ENCODE data around the gene VAMP4. TPM values are rescaled to one million over a fixed set of nuclear protein-coding genes. Genes with fewer than 3 reads are reported as not detected.

Gene VAMP4
- polyA plus RNA-seq, 1 of the 3 experiments (the other 2 are of a cell fraction) = 2.5 TPM

DNA sequence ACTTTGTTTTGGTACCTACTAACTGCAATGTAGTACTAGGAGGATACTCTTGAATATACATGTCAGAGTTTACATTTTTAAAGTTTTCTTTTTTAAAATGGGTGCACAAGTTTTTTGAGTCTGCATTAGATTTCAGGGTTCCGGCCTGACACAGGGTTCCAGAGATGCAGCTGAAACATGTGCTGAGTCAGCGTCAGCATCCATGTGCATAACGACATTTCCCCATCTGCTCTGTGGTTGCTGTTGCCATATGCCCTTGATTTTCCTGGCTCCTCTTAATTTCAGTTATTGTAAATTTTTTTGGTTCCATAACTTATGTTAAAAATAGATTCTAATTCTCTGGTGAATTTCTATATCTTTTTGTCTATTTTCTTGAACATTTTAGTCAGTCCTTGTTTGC, 27.3 kb upstream of the VAMP4 start:
- Histone ChIP-seq H3F3A (replicated peaks; ENCODE audit: insufficient read depth) (no peaks in the 10 kb centered on the region), H3K4me2 (no peak overlapping the region), H3K79me2 (ENCODE audit: insufficient read depth) (no peaks in the 10 kb centered on the region), H3K9ac (no peak overlapping the region), H3K9me3 (no peaks in the 10 kb centered on the region), H3K27ac (ENCODE audit: low read depth in 2 of 2, low read length in 1 of 2) (no peak overlapping the region), H3K27me3 (ENCODE audit: insufficient read depth) (no peaks in the 10 kb centered on the region; the same call in 1 of the 2 replicates), H3K36me3 (replicated peaks in 1 of 2; ENCODE audit: control insufficient read depth in 1 of 2, insufficient read depth in 2 of 2, low read length in 1 of 2) (no peaks in the 10 kb centered on the region), H2AFZ (ENCODE audit: low read depth) (no peak overlapping the region), H3K9me2 (no peaks in the 10 kb centered on the region), H4K20me1 (ENCODE audit: insufficient read depth) (no peaks in the 10 kb centered on the region), H3K4me1 (ENCODE audit: control insufficient read depth in 1 of 2, insufficient read depth in 2 of 2, low read depth in 1 of 2, low read length in 1 of 2) (no peaks in the 10 kb centered on the region), H3K4me3 (ENCODE audit: low read depth in 2 of 2, low read length in 1 of 2) (no peak overlapping the region)
- ChIA-PET CTCF (no interaction called here), POLR2A (no interaction called here)
- no peak for TF ChIP-seq NFIC (IDR thresholded peaks at IDR 0.05; ENCODE audit: borderline replicate concordance)
- TF ChIP-seq, protein P1, sequence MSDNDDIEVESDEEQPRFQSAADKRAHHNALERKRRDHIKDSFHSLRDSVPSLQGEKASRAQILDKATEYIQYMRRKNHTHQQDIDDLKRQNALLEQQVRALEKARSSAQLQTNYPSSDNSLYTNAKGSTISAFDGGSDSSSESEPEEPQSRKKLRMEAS (IDR thresholded peaks at IDR 0.05; ENCODE audit: low read depth) = no peak
- TF ChIP-seq, protein P2, sequence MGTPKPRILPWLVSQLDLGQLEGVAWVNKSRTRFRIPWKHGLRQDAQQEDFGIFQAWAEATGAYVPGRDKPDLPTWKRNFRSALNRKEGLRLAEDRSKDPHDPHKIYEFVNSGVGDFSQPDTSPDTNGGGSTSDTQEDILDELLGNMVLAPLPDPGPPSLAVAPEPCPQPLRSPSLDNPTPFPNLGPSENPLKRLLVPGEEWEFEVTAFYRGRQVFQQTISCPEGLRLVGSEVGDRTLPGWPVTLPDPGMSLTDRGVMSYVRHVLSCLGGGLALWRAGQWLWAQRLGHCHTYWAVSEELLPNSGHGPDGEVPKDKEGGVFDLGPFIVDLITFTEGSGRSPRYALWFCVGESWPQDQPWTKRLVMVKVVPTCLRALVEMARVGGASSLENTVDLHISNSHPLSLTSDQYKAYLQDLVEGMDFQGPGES (IDR thresholded peaks at IDR 0.05; ENCODE audit: low read depth, low read length) = no peak
- TF ChIP-seq SIN3A (IDR thresholded peaks at IDR 0.05; ENCODE audit: borderline replicate concordance, low read depth, low read length) = no peak
- TF ChIP-seq, protein P3, sequence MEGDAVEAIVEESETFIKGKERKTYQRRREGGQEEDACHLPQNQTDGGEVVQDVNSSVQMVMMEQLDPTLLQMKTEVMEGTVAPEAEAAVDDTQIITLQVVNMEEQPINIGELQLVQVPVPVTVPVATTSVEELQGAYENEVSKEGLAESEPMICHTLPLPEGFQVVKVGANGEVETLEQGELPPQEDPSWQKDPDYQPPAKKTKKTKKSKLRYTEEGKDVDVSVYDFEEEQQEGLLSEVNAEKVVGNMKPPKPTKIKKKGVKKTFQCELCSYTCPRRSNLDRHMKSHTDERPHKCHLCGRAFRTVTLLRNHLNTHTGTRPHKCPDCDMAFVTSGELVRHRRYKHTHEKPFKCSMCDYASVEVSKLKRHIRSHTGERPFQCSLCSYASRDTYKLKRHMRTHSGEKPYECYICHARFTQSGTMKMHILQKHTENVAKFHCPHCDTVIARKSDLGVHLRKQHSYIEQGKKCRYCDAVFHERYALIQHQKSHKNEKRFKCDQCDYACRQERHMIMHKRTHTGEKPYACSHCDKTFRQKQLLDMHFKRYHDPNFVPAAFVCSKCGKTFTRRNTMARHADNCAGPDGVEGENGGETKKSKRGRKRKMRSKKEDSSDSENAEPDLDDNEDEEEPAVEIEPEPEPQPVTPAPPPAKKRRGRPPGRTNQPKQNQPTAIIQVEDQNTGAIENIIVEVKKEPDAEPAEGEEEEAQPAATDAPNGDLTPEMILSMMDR (IDR thresholded peaks at IDR 0.05) = no peak
- TF ChIP-seq MXI1 (IDR thresholded peaks at IDR 0.05; ENCODE audit: low read depth, low read length) = no peak
- TF ChIP-seq TAF1 (IDR thresholded peaks at IDR 0.05; ENCODE audit: borderline replicate concordance, low read depth, low read length) = no peak
- no peak for TF ChIP-seq RXRA (IDR thresholded peaks at IDR 0.05; ENCODE audit: borderline replicate concordance, low read depth)
- no peak for TF ChIP-seq RFX5 (IDR thresholded peaks at IDR 0.05; ENCODE audit: low read length)
- TF ChIP-seq CHD2 (IDR thresholded peaks at IDR 0.05; ENCODE audit: low read length, partially characterized antibody) = no peak
- TF ChIP-seq GABPA (IDR thresholded peaks at IDR 0.05; ENCODE audit: low read depth) = no peak
- TF ChIP-seq TCF12 (IDR thresholded peaks at IDR 0.05) = no peak
- no peak for TF ChIP-seq FOXJ3 (CRISPR knock-in tag; IDR thresholded peaks at IDR 0.05)
- no peak for TF ChIP-seq RAD21 (IDR thresholded peaks at IDR 0.05; ENCODE audit: low read length)
- no peak for TF ChIP-seq SMC3 (IDR thresholded peaks at IDR 0.05; ENCODE audit: low read depth, low read length)
- no peak for TF ChIP-seq FOXM1 (IDR thresholded peaks at IDR 0.05; ENCODE audit: low read depth)
- no peak for TF ChIP-seq NRF1 (IDR thresholded peaks at IDR 0.05; ENCODE audit: low read depth, low read length)
- 86% methylated on average over 3 of the region's 3 CpGs for WGBS (ENCODE audit: low lambda C conversion rate)
- no peak for DNase-seq

DNA sequence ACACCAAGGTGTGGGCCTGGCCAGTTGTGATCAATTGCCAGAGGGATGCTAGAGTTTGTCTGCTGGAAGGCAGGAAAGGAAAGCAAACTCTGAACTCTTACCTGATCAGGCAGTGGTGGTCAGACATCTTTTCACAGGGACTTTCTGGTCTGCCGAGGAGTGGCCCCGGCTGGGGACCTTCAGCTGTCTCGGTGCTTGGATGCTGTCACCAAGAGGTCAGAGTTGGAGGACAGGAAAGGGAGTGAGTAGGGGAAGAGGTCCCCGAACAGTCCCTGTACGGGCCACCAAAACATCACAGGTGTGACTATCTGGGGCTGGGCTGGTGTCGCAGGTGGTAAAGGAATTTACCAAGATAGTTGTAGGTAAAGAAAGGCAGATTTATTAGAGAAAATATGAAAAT, 21.9 kb upstream of the VAMP4 start:
- no peaks in the 10 kb centered on the region; the same call in 1 of the 2 replicates for H3K27me3 ChIP-seq (ENCODE audit: insufficient read depth)
- ChIA-PET POLR2A (no interaction called here), CTCF (interaction anchor here (1.3 kb wide), 1 partner anchor 222 kb away, joined by 3 read pairs; no protein-coding TSS in a partner anchor)
- no peaks in the 10 kb centered on the region for H3F3A ChIP-seq (replicated peaks; ENCODE audit: insufficient read depth)
- no peaks in the 10 kb centered on the region for H3K36me3 ChIP-seq (replicated peaks in 1 of 2; ENCODE audit: control insufficient read depth in 1 of 2, insufficient read depth in 2 of 2, low read length in 1 of 2)
- no peak overlapping the region for H3K27ac ChIP-seq (ENCODE audit: low read depth in 2 of 2, low read length in 1 of 2)
- no peaks in the 10 kb centered on the region for H3K4me1 ChIP-seq (ENCODE audit: control insufficient read depth in 1 of 2, insufficient read depth in 2 of 2, low read depth in 1 of 2, low read length in 1 of 2)
- no peaks in the 10 kb centered on the region for H3K79me2 ChIP-seq (ENCODE audit: insufficient read depth)
- H2AFZ ChIP-seq (ENCODE audit: low read depth) = no peak overlapping the region
- H4K20me1 ChIP-seq (ENCODE audit: insufficient read depth) = no peaks in the 10 kb centered on the region
- DNase-seq = no peak
- H3K4me2 ChIP-seq = no peak overlapping the region
- no peak overlapping the region for H3K4me3 ChIP-seq (ENCODE audit: low read depth in 2 of 2, low read length in 1 of 2)
- no peak overlapping the region for H3K9ac ChIP-seq
- WGBS (ENCODE audit: low lambda C conversion rate) = 55% methylated on average over 6 of the region's 6 CpGs
- H3K9me3 ChIP-seq = no peaks in the 10 kb centered on the region
- H3K9me2 ChIP-seq = no peaks in the 10 kb centered on the region
- no peak for TF ChIP-seq TEAD4 (IDR thresholded peaks at IDR 0.05; ENCODE audit: borderline replicate concordance, insufficient read depth)
- no peak for TF ChIP-seq MEF2A (IDR thresholded peaks at IDR 0.05; ENCODE audit: borderline replicate concordance, low read depth)
- no peak for TF ChIP-seq CHD2 (IDR thresholded peaks at IDR 0.05; ENCODE audit: low read length, partially characterized antibody)
- TF ChIP-seq SIN3A (IDR thresholded peaks at IDR 0.05; ENCODE audit: borderline replicate concordance, low read depth, low read length) = no peak
- no peak for TF ChIP-seq TCF12 (IDR thresholded peaks at IDR 0.05)
- TF ChIP-seq YY1 (IDR thresholded peaks at IDR 0.05; ENCODE audit: low read depth) = no peak
- TF ChIP-seq, protein P4, sequence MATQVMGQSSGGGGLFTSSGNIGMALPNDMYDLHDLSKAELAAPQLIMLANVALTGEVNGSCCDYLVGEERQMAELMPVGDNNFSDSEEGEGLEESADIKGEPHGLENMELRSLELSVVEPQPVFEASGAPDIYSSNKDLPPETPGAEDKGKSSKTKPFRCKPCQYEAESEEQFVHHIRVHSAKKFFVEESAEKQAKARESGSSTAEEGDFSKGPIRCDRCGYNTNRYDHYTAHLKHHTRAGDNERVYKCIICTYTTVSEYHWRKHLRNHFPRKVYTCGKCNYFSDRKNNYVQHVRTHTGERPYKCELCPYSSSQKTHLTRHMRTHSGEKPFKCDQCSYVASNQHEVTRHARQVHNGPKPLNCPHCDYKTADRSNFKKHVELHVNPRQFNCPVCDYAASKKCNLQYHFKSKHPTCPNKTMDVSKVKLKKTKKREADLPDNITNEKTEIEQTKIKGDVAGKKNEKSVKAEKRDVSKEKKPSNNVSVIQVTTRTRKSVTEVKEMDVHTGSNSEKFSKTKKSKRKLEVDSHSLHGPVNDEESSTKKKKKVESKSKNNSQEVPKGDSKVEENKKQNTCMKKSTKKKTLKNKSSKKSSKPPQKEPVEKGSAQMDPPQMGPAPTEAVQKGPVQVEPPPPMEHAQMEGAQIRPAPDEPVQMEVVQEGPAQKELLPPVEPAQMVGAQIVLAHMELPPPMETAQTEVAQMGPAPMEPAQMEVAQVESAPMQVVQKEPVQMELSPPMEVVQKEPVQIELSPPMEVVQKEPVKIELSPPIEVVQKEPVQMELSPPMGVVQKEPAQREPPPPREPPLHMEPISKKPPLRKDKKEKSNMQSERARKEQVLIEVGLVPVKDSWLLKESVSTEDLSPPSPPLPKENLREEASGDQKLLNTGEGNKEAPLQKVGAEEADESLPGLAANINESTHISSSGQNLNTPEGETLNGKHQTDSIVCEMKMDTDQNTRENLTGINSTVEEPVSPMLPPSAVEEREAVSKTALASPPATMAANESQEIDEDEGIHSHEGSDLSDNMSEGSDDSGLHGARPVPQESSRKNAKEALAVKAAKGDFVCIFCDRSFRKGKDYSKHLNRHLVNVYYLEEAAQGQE (IDR thresholded peaks at IDR 0.05; ENCODE audit: low read depth, low read length) = no peak
- no peak for TF ChIP-seq RFX5 (IDR thresholded peaks at IDR 0.05; ENCODE audit: low read length)
- TF ChIP-seq, protein P5, sequence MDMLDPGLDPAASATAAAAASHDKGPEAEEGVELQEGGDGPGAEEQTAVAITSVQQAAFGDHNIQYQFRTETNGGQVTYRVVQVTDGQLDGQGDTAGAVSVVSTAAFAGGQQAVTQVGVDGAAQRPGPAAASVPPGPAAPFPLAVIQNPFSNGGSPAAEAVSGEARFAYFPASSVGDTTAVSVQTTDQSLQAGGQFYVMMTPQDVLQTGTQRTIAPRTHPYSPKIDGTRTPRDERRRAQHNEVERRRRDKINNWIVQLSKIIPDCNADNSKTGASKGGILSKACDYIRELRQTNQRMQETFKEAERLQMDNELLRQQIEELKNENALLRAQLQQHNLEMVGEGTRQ (IDR thresholded peaks at IDR 0.05; ENCODE audit: borderline replicate concordance, low read depth, low read length) = no peak
